Esophagus muscularis mucosa (tissue), 4 donors: ENCODE results near the gene PTCHD1. TPM values are rescaled to one million over a fixed set of nuclear protein-coding genes. Genes with fewer than 3 reads are reported as not detected.

ENCODE experiments used
- DNase-seq: peaks from one replicate; pipeline ENCODE4 v3.0.0-alpha.2; 2017; ENCODE audit errors: extremely low spot score
- H3K27ac ChIP-seq, 4 donors: fragments of 200-600 bp; sonication (generic); replicated peaks in 1 of 4; 1 replicate in 3 of 4; 2 replicates in 1 of 4; pipeline ENCODE4 v1.5.1; 2016 to 2019; ENCODE audit warnings: mild to moderate bottlenecking in 1 of 4
- H3K27me3 ChIP-seq, 4 donors: fragments of 200-600 bp; sonication (generic); one replicate each; pipeline versions ENCODE4 v1.5.1 to v1.6.0; 2016 to 2019
- H3K36me3 ChIP-seq, 4 donors: fragments of 200-600 bp; sonication (generic); one replicate each; pipeline ENCODE4 v1.5.1; 2016 to 2019
- H3K4me1 ChIP-seq, 4 donors: fragments of 200-600 bp; sonication (generic); one replicate each; pipeline ENCODE4 v1.5.1; 2016 to 2019
- H3K4me3 ChIP-seq, 4 donors: fragments of 200-600 bp; sonication (generic); 1 replicate in 2 of 4; 2 replicates in 2 of 4; pipeline ENCODE4 v1.5.1; 2016 to 2019; ENCODE audit warnings: mild to moderate bottlenecking in 4 of 4, moderate library complexity in 1 of 4
- H3K9me3 ChIP-seq, 4 donors: fragments of 200-600 bp; sonication (generic); 1 replicate in 3 of 4; 2 replicates in 1 of 4; pipeline ENCODE4 v1.5.1; 2016 to 2019
- CTCF ChIP-seq, 3 experiments: fragments of 200-600 bp in 2 of 3; fragments of 450-650 bp in 1 of 3; sonication (generic) in 2 of 3; IDR thresholded peaks; one replicate each; pipeline ENCODE4 v1.5.1; 2017 to 2019; ENCODE audit warnings: antibody characterized with exemption in 3 of 3, mild to moderate bottlenecking in 2 of 3, moderate library complexity in 1 of 3
- EP300 ChIP-seq: sonication (generic); formaldehyde crosslinking; IDR thresholded peaks from one replicate; pipeline ENCODE4 v1.6.1; 2017; ENCODE audit warnings: antibody characterized with exemption
- POLR2A ChIP-seq: fragments of 450-650 bp; IDR thresholded peaks from one replicate; pipeline ENCODE4 v1.6.1; 2017; ENCODE audit warnings: antibody characterized with exemption, moderate library complexity, mild to moderate bottlenecking, low read depth
- POLR2AphosphoS5 ChIP-seq, 2 donors: sonication (generic); formaldehyde crosslinking; IDR thresholded peaks; one replicate each; pipeline ENCODE4 v1.6.1; 2017; ENCODE audit warnings: antibody characterized with exemption in 2 of 2
- WGBS: methylation state at CpG from one replicate; pipeline ENCODE4 v1.1.5; 2018; 5-methylcytosine and 5-hydroxymethylcytosine counted together
- intact Hi-C: fragments of 100-400 bp; cut with DNase I; formaldehyde crosslinking; loops from one replicate; pipeline ENCODE4 v1.15.1; 2023
- total RNA-seq, 4 donors: library from RNA; depleted of rRNA; stranded (reverse); fragments of >200 nt; gene quantifications; one replicate each; pipeline versions ENCODE4 v1.1.0 to v1.2.1, GENCODE V29; 2016

Gene PTCHD1
- total RNA-seq, 4 donors from 2014 or later: 5.8 to 9.1 (median 8.0) TPM

GRCh38 chrX:23292988-23293651 is 41.5 kb upstream of the PTCHD1 start:
- intact Hi-C loops: no loop called here
- Histone ChIP-seq H3K4me3 (no peak overlapping the region), H3K9me3 (no peaks in the 10 kb centered on the region), H3K36me3 (no peaks in the 10 kb centered on the region), H3K27ac (no peak overlapping the region), H3K27me3 (no peaks in the 10 kb centered on the region), H3K4me1 (peaks cover 0 to 11% (median 3%) of the 10 kb centered on the region in 4 donors)
- TF ChIP-seq POLR2AphosphoS5 (IDR thresholded peaks at IDR 0.05) (no peak), CTCF (IDR thresholded peaks at IDR 0.05) (no peak), POLR2A (no peak), EP300 (no peak)
- 79% methylated on average over 7 of the region's 8 CpGs for WGBS
- DNase-seq: no peak

GRCh38 chrX:23304881-23305280 is 29.8 kb upstream of the PTCHD1 start:
- no peaks in the 10 kb centered on the region for H3K9me3 ChIP-seq

GRCh38 chrX:23311731-23312130 is 22.9 kb upstream of the PTCHD1 start:
- H3K4me1 ChIP-seq: no peaks in the 10 kb centered on the region
- H3K36me3 ChIP-seq: no peaks in the 10 kb centered on the region
- intact Hi-C loops: no loop called here
- no peaks in the 10 kb centered on the region for H3K27me3 ChIP-seq
- TF ChIP-seq POLR2A: no peak
- no peak for TF ChIP-seq POLR2AphosphoS5 (IDR thresholded peaks at IDR 0.05)
- TF ChIP-seq CTCF (IDR thresholded peaks at IDR 0.05): no peak
- no peak for TF ChIP-seq EP300
- no peak overlapping the region for H3K4me3 ChIP-seq
- H3K27ac ChIP-seq: no peak overlapping the region
- whole genome bisulfite sequencing: 85% methylated on average over 8 of the region's 8 CpGs
- H3K9me3 ChIP-seq: no peaks in the 10 kb centered on the region
- DNase-seq: no peak

More at GRCh38 chrX:23304881-23305280, 29.8 kb upstream of the PTCHD1 start:
- intact Hi-C loops: no loop called here
- no peak for TF ChIP-seq CTCF (IDR thresholded peaks at IDR 0.05)
- TF ChIP-seq POLR2A: no peak
- no peak for TF ChIP-seq EP300
- TF ChIP-seq POLR2AphosphoS5 (IDR thresholded peaks at IDR 0.05): no peak
- no peak overlapping the region for H3K27ac ChIP-seq
- H3K36me3 ChIP-seq: no peaks in the 10 kb centered on the region
- no peak for DNase-seq
- no peaks in the 10 kb centered on the region for H3K4me1 ChIP-seq
- H3K4me3 ChIP-seq: no peak overlapping the region
- 88% methylated on average over 2 of the region's 4 CpGs for WGBS
- no peaks in the 10 kb centered on the region for H3K27me3 ChIP-seq

- Histone ChIP-seq H3K27me3 (no peaks in the 10 kb centered on the region), H3K27ac (no peak overlapping the region), H3K4me3 (no peak overlapping the region), H3K9me3 (no peaks in the 10 kb centered on the region), H3K36me3 (no peaks in the 10 kb centered on the region), H3K4me1 (no peaks in the 10 kb centered on the region)
- TF ChIP-seq EP300 (no peak), CTCF (IDR thresholded peaks at IDR 0.05) (no peak), POLR2AphosphoS5 (IDR thresholded peaks at IDR 0.05) (no peak), POLR2A (no peak)
- DNase-seq: no peak
- intact Hi-C loops: no loop called here
- WGBS: 81% methylated on average over 3 of the region's 3 CpGs
These were observed 22.5 kb upstream of the PTCHD1 start for GRCh38 chrX:23312136-23312535.
